ENCODE data around the gene PKP3. TPM values are rescaled to one million over a fixed set of nuclear protein-coding genes. Genes with fewer than 3 reads are reported as not detected.
"Not testable (repeated sequence)": the region's sequence is repeated elsewhere in the genome, so short reads cannot be mapped to it uniquely, and the experiment has no call there.

The PKP3 gene
- total RNA-seq, 1 donor from 2014 or later: 0.40 TPM

DNA sequence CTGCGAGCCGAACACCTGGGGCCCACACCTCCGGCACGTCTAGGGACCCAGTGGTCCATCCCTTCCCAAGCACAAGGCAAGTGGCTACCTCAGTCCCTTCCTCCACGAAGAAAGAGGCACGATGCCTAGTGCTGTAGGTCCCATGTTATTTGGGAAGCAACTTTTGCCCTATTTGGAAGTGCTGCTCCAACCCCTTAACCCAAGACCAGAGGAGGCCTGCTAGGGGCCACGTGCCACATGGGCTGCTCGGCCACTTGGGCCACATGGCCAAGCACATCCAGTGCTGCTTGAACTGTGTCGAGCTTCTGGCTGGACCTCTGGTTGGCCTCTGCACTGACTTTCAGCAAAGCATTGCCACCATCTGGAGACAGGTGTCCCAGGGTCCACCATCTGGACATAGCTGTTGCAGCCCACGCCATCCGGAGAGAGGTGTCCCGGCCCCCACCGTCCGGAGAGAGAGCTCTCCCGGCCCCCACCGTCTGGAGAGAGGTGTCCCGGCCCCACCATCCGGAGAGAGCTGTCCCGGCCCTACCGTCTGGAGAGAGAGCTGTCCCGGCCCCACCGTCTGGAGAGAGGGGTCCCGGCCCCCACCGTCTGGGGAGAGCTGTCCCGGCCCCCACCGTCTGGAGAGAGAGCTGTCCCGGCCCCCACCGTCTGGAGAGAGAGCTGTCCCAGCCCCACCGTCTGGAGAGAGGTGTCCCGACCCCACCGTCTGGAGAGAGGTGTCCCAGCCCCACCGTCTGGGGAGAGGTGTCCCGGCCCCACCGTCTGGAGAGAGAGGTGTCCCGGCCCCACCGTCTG, 31.2 kb upstream of the PKP3 start:
- no peak for DNase-seq (ENCODE audit: low read depth in 2 of 2)

DNA sequence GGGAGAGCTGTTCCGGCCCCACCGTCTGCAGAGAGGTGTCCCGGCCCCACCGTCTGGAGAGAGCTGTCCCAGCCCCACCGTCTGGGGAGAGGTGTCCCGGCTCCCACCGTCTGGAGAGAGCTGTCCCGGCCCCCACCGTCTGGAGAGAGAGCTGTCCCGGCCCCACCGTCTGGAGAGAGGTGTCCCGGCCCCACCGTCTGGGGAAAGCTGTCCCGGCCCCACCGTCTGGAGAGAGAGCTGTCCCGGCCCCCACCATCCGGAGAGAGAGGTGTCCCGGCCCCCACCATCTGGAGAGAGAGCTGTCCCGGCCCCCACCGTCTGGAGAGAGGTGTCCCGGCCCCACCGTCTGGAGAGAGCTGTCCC, 30.6 kb upstream of the PKP3 start:
- DNase-seq (ENCODE audit: low read depth in 2 of 2): not testable (repeated sequence)

- peak in 1 of 2 donors; percentile 29 for DNase-seq (ENCODE audit: low read depth in 2 of 2)
These were observed 29.9 kb upstream of the PKP3 start for GRCh38 chr11:363948-364761.

DNA sequence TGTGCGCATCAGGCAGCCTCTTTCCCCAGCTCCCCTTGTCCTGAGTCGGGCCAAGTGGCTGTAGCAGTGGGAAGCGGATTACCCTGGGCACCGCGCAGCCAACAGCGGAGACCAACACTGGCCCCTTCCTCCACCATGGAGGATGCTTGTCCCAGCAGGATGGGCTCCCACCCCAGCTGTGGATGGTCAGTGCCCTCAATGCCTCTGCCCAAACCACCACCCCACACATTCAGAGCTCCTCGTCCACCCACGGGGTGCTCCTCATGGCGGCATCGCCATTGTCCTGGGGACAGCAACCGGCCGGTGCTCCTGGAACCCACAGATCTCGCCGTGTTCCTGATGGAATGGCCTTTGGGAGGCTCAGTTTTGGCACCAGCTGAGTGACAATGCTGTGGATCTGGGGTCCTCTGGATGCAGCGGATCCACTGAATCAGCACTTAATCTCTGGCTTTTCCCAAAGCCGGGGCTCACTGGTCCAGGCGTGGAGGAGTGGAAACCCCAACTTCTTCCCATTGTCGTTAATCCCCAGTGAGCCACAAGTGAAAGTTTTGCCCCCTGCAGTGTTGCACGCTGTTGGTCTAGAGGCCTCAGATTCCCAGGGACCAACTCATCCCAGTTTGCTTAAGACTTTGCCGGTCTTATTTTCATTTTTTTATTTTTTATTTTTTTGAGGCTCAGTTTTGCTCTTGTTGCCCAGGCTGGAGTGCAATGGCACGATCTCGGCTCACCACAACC, 28.9 kb upstream of the PKP3 start:
- DNase-seq (ENCODE audit: low read depth in 2 of 2): no peak

- DNase-seq (ENCODE audit: low read depth in 2 of 2): no peak
These were observed 28.2 kb upstream of the PKP3 start for GRCh38 chr11:365831-366230.

GRCh38 chr11:367956-368413, 26.0 kb upstream of the PKP3 start:
- DNase-seq (ENCODE audit: low read depth in 2 of 2): no peak

- no peak for DNase-seq (ENCODE audit: low read depth in 2 of 2)
These were observed 25.3 kb upstream of the PKP3 start for GRCh38 chr11:368414-369335.

- DNase-seq (ENCODE audit: low read depth in 2 of 2): peak in 1 of 2 donors; percentile 14
These were observed 24.5 kb upstream of the PKP3 start, which contains the start of gene B4GALNT4 for GRCh38 chr11:369336-370018. TSS of gene B4GALNT4 (plus strand) at chr11:369499. CDS start at chr11:369804, 305 bp downstream.

DNA sequence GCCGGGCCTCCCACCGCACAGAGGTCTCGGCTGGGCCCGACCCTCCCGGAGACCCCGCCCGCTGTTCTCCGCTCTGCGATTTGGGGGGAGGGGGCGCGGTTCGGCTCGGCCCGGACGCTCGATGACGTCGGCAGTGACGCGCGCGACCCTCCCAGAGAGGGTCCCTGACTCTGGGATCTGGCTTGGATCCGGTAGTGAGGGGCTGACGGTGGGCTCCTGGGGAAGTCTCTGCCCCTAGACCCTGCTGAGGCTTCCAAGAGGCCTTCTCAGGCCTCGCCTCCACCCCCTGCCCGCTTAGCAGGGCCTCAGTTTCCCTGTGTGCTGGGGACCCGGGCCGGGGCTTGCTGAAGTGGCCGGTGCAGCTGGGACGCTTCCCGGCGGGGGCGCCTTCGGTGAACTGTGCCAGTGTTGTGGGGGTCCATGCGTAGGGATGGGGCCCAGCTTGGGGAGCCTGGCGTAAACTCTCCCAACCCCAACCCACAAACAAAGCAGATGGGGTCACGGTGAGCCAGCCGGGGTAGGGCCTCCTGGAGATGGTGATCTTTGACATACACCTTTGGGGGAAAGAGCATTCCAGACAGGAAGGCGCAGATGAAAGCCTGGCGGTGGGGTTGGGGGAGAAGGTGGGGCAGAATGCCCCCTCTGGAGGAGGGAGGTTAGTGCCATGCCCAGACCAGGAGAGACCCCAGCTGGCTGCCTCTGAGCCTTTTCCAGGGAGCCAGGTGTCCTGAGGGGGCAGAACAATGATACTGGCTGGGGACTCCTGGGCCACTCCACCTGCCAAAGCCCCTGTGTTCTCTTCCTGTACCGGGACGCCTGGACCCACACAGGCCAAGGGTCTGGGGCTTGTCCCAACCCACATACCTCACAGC, 23.7 kb upstream of the PKP3 start:
- DNase-seq (ENCODE audit: low read depth in 2 of 2): no peak

DNA sequence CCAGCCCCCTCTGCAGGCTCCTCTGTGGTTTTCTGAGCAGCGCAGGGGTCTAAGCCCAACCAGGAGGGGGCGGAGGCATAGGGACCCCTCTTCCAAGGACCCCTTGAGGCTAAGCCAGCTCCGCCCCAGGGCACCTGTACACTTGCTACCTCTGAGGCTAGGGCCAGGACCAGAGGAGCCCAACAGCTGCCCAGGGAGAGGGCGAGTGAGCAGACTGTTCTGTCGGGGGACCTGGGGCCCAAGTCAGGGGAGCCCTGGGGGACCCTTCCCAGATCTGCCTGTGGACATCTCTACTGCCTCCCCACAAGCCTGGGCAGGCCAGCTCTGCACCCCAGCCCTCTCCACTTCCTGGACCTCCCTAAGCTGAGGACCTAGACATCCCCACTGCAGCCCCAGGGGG, 23.0 kb upstream of the PKP3 start:
- DNase-seq (ENCODE audit: low read depth in 2 of 2): no peak

DNA sequence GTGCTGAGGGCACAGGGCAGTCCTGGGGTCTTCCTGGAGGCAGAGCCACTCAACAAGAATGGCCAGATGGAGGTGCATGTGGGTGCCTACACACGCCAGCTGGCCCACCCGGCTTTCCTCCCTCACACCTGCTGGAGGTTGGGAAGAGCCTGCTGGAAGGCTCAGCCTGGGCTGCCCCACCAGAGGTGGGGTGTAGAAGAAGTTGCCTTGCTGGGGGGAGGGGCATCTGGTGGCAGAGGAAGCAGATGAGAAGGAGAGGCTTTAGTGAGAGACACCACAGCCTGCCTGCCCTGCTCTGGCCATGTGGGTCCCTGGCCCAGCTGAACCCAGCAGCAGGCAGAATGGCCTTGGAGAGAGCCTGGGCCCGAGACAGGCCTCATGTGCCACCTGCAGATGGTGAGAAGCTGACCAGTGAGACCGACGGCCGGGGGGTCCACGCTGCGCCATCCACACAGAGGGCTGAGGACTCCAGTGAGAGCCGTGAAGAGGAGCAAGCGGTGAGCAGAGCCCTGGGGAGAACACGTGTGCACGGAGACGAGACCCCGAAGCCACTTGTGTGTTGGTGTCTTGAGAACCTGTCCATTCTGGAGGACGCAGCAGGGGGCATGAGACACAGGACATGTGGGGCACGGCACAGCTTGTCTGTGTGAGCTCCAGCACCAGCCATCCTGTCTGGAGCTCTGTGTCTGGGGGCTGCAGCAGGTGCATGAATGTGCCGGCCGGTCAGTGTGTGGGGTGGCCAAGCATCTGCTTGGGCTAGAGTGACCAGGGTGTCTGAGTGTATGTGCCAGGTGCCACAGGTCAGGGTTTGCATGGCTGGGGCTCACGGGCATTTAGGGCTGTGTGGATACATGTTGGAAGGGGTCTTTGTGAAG, 22.1 kb upstream of the PKP3 start:
- DNase-seq (ENCODE audit: low read depth in 2 of 2): no peak

DNA sequence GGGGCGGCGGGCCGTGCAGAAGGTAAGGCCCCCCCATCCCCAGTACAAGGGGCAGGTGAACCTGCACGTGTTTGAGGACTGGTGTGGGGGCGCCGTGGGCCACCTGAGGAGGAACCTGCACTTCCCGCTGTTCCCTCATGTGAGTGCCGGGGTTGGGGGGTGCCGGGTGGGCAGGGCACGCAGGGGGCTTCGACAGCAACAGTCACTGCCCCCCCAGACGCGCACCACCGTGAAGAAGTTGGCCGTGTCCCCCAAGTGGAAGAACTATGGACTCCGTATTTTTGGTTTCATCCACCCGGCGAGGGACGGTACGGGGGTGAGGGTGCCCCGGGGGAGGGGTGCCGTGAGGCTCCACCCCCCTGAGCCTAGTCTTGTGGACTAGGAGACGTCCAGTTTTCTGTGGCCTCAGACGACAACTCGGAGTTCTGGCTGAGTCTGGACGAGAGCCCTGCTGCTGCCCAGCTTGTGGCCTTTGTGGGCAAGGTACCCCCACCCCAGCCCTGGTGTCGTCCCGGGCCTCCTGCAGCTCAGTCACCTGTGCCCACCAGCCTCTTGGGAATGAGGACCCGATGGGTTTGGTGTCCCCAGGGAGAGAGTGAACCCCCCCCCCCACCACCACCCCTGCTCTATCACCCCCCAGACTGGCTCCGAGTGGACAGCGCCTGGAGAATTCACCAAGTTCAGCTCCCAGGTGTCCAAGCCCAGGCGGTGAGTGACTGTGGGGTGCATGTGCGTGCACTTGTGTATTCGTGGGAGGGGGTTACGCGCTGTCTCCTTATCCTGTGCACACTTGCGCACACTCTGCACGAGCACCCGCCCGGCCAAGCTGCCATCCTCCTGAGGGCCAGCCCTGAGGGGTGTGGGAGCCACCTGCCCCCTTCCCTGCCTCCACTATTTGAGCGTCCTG, 20.9 kb upstream of the PKP3 start:
- DNase-seq (ENCODE audit: low read depth in 2 of 2): no peak

- DNase-seq (ENCODE audit: low read depth in 2 of 2): no peak
These were observed 20.1 kb upstream of the PKP3 start for GRCh38 chr11:373716-374551.

DNA sequence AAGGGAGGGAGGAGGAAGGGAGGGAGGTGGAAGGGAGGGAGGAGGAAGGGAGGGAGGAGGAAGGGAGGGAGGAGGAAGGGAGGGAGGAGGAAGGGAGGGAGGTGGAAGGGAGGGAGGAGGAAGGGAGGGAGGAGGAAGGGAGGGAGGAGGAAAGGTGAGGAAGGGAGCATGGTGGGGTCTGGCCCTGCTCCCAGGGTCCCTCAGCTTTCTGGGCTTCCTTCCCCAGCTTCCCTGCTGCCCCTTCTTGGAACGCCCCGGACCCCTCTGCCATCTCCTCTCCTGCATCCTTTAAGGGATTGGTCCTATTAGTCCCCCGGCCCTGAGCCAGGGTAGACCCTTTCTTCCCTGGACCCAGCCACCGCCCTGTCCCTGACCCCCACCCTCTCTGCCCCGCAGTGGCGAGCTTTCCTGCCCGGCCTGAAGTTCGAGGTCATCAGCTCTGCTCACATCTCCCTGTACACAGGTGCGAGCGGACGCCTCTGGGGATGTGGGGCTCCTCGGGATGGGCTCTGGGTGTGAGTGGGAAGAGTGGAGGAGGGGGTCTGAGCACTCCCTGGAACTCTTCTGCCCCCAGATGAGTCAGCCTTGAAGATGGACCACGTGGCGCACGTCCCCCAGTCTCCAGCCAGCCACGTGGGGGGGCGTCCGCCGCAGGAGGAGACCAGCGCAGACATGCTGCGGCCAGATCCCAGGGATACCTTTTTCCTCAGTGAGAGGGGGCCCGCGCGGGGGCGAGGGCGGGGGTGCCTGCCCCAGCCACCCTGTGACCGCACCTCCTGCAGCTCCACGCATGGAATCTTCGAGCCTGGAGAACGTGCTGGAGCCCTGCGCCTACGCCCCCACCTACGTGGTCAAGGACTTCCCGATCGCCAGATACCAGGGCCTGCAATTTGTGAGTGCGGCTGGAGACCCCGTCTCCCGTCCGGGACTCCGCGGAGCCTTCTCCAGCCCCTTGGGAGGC, 18.7 kb upstream of the PKP3 start:
- no peak for DNase-seq (ENCODE audit: low read depth in 2 of 2)

- no peak for DNase-seq (ENCODE audit: low read depth in 2 of 2)
These were observed 17.4 kb upstream of the PKP3 start for GRCh38 chr11:376531-377173.

All from lung microvascular endothelial cell (primary cell).